HepG2 (cell line): Measurements from ENCODE around the gene KDM6B. TPM values are rescaled to one million over a fixed set of nuclear protein-coding genes. Genes with fewer than 3 reads are reported as not detected.

Source experiments
- AGO2 ChIP-seq: fragments of 200-400 bp; formaldehyde crosslinking; optimal IDR thresholded peaks from 2 replicates; pipeline ENCODE3; 2017; ENCODE audit warnings: mild to moderate bottlenecking, low read depth, low read length, moderate library complexity
- CEBPB ChIP-seq: IDR thresholded peaks from 2 replicates; pipeline ENCODE4 v1.6.1; 2011; ENCODE audit warnings: low read depth, low read length, improper control_type of control experiment, borderline replicate concordance
- DR1 ChIP-seq: sonication (generic); formaldehyde crosslinking; IDR thresholded peaks from 2 replicates; pipeline ENCODE4 v1.8.0; 2021; ENCODE audit warnings: mild to moderate bottlenecking, missing genetic modification reagents, inconsistent platforms
- HES4 ChIP-seq: sonication (generic); formaldehyde crosslinking; IDR thresholded peaks from 2 replicates; pipeline ENCODE4 v1.9.0; 2021; ENCODE audit warnings: mild to moderate bottlenecking, missing genetic modification reagents, borderline replicate concordance
- HHEX ChIP-seq: IDR thresholded peaks from 2 replicates; pipeline ENCODE4 v1.6.1; 2016; ENCODE audit warnings: control low read depth
- IRF2 ChIP-seq: IDR thresholded peaks from 2 replicates; pipeline ENCODE4 v1.6.1; 2018; ENCODE audit warnings: missing genetic modification reagents, missing compliant biosample characterization
- MED1 ChIP-seq: sonication (generic); formaldehyde crosslinking; IDR thresholded peaks from 2 replicates; pipeline ENCODE4 v1.4.0; 2020; ENCODE audit warnings: missing genetic modification reagents
- NCOR1 ChIP-seq: fragments of 200-600 bp; sonication (generic); IDR thresholded peaks from 2 replicates; pipeline ENCODE4 v1.7.0; 2017; ENCODE audit warnings: antibody characterized with exemption, low read length, borderline replicate concordance
- NR2F6 ChIP-seq, 2 experiments: IDR thresholded peaks; 2 replicates each; pipeline ENCODE4 v1.6.1; 2016; ENCODE audit warnings: antibody characterized with exemption in 1 of 2, mild to moderate bottlenecking in 1 of 2
- ONECUT2 ChIP-seq: sonication (generic); formaldehyde crosslinking; IDR thresholded peaks from 2 replicates; pipeline ENCODE4 v1.4.0; 2020; ENCODE audit warnings: missing genetic modification reagents
- POLR2A ChIP-seq, 2 experiments: IDR thresholded peaks; 2 replicates each; pipeline ENCODE4 v1.6.1; 2011; ENCODE audit warnings: low read depth in 2 of 2, low read length in 2 of 2, mild to moderate bottlenecking in 1 of 2, moderate library complexity in 1 of 2; ENCODE audit not compliant: insufficient read depth in 1 of 2
- SIN3A ChIP-seq: IDR thresholded peaks from 2 replicates; pipeline ENCODE4 v1.6.1; 2011; ENCODE audit warnings: low read depth, mild to moderate bottlenecking, control low read depth, low read length, borderline replicate concordance
- SNAI1 ChIP-seq: sonication (generic); formaldehyde crosslinking; IDR thresholded peaks from 2 replicates; pipeline ENCODE4 v1.5.0; 2020; ENCODE audit warnings: mild to moderate bottlenecking, missing genetic modification reagents, borderline replicate concordance
- SPEN ChIP-seq: sonication (generic); formaldehyde crosslinking; IDR thresholded peaks from 2 replicates; pipeline ENCODE4 v1.5.1; 2020; ENCODE audit warnings: low read depth, mild to moderate bottlenecking, missing genetic modification reagents
- ZNF253 ChIP-seq: sonication (generic); formaldehyde crosslinking; IDR thresholded peaks from 2 replicates; pipeline ENCODE4 v1.8.0; 2022; ENCODE audit warnings: mild to moderate bottlenecking, missing genetic modification reagents, borderline replicate concordance
- ZNF350 ChIP-seq: sonication (generic); formaldehyde crosslinking; IDR thresholded peaks from 2 replicates; pipeline ENCODE4 v1.4.0; 2020; ENCODE audit warnings: mild to moderate bottlenecking, low read depth, missing genetic modification reagents, borderline replicate concordance
- ZNF878 ChIP-seq: sonication (generic); formaldehyde crosslinking; IDR thresholded peaks from 2 replicates; pipeline ENCODE4 v1.8.1; 2023; ENCODE audit warnings: mild to moderate bottlenecking, missing genetic modification reagents, moderate library complexity
- polyA plus RNA-seq, 8 experiments: library from polyadenylated mRNA; depleted of rRNA in 3 of 8; stranded (reverse) in 7 of 8; unstranded in 1 of 8; fragments of >200 nt; fragmentation: Illumina TruSeq in 4 of 8; extraction: Trizol in 4 of 8; gene quantifications; 2 replicates each; pipeline versions ENCODE4 v1.2.1 to v1.2.3, GENCODE V29; 2011 to 2016; ENCODE audit warnings: low read depth in 4 of 8, missing spikeins in 1 of 8, mixed read lengths in 1 of 8; ENCODE audit not compliant: insufficient read depth in 1 of 8
- total RNA-seq, 5 experiments: library from RNA; depleted of rRNA; stranded (reverse); fragments of >200 nt; fragmentation: Illumina TruSeq; extraction: Trizol; gene quantifications; 2 replicates each; pipeline ENCODE4 v1.2.3, GENCODE V29; 2016; ENCODE audit warnings: low read depth in 1 of 5
- TF ChIP-seq, protein P1 (sequence below): IDR thresholded peaks from 2 replicates; pipeline ENCODE4 v1.6.1; 2018; ENCODE audit warnings: missing genetic modification reagents
- TF ChIP-seq, protein P2 (sequence below): sonication (generic); formaldehyde crosslinking; IDR thresholded peaks from 2 replicates; pipeline ENCODE4 v1.4.0; 2020; ENCODE audit warnings: missing genetic modification reagents, borderline replicate concordance
- TF ChIP-seq, protein P3 (sequence below): sonication (generic); formaldehyde crosslinking; IDR thresholded peaks from 2 replicates; pipeline ENCODE4 v1.4.0; 2020; ENCODE audit warnings: missing genetic modification reagents

KDM6B gene
- total and polyA plus RNA-seq, 2 of the 13 experiments (the other 11 are each of a cell fraction or from before 2014, with no cell fraction given), result 1.3 to 2.1 TPM

DNA sequence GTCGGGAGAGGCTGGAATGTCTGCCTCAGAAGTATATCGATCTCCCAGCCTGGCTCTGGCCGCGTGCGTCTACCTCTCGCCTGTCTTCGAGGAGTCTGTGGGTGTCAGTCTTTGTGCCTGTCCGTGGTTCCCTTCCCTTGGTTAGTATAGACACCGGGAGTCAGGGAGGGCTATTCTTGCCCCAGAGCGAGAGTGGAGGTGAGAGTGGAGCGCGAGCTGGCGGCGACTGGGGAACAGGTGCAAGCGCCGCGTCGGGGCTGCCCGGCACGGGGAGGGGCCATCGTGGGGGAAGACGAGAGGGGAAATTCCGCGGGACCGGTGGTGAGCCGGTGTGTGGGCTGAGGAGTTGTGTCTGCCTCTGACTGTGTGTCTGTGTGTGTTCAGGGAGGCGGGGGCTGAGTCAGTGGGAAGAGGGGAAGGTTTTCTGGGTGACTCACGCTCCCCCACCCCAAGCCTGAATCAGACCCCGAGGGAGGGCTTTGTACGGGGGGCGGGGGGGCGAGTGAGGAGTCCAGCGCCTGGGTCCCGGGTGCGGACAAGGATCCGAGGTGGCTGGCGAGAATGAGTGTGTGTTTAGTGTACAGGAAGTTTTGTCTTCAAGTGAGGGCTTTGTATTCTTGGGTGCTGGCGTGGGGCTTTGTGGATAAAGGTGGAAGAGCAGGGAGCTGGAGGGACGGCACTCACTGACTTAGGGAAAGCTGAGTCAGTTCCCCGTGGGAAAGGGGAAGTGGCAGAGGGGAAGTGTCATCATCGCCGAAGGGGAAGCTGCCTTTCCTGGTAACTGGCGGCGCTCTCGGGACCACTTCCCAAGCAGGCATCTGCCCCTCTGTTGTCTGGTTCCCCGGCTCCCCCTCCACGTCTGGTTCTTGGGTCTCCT, 8.6 kb downstream of the KDM6B start (continued):
- TF ChIP-seq ONECUT2 (CRISPR knock-in tag) (peak; percentile 75), AGO2 (peak; percentile 74), NCOR1 (peak; percentile 8; the same call in 1 of the 2 replicates), HES4 (CRISPR knock-in tag) (no peak), SIN3A (peak; percentile 31; the same call in 1 of the 2 replicates), ZNF878 (CRISPR knock-in tag) (0 out of 2 replicates have a peak, but pooled peaks have one; percentile 6), ZNF350 (CRISPR knock-in tag) (peak; percentile 34; the same call in 1 of the 2 replicates), IRF2 (no peak), CEBPB (peak; percentile 18; the same call in 1 of the 2 replicates), SPEN (CRISPR knock-in tag) (peak; percentile 35; the same call in 1 of the 2 replicates), SNAI1 (CRISPR knock-in tag) (no peak; the same call in 1 of the 2 replicates), POLR2A (IDR thresholded peaks at IDR 0.05; ENCODE audit: insufficient read depth in 1 of 2, low read depth in 2 of 2, low read length in 2 of 2) (peak in 1 of 2 experiments; percentile 49; a peak in 1 of 4 replicates), HHEX (CRISPR knock-in tag) (0 out of 2 replicates have a peak, but pooled peaks have one; percentile 9), DR1 (CRISPR knock-in tag) (peak; percentile 25; the same call in 1 of the 2 replicates), NR2F6 (IDR thresholded peaks at IDR 0.05) (0 out of 2 replicates have a peak, but pooled peaks have one; percentile 17), NR2F6 (CRISPR knock-in tag; IDR thresholded peaks at IDR 0.05) (no peak), ZNF253 (CRISPR knock-in tag) (0 out of 2 replicates have a peak, but pooled peaks have one; percentile 46), MED1 (CRISPR knock-in tag) (0 out of 2 replicates have a peak, but pooled peaks have one; percentile 9)
- TF ChIP-seq, protein P1, sequence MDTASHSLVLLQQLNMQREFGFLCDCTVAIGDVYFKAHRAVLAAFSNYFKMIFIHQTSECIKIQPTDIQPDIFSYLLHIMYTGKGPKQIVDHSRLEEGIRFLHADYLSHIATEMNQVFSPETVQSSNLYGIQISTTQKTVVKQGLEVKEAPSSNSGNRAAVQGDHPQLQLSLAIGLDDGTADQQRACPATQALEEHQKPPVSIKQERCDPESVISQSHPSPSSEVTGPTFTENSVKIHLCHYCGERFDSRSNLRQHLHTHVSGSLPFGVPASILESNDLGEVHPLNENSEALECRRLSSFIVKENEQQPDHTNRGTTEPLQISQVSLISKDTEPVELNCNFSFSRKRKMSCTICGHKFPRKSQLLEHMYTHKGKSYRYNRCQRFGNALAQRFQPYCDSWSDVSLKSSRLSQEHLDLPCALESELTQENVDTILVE (CRISPR knock-in tag), result 0 out of 2 replicates have a peak, but pooled peaks have one; percentile 8
- TF ChIP-seq, protein P2, sequence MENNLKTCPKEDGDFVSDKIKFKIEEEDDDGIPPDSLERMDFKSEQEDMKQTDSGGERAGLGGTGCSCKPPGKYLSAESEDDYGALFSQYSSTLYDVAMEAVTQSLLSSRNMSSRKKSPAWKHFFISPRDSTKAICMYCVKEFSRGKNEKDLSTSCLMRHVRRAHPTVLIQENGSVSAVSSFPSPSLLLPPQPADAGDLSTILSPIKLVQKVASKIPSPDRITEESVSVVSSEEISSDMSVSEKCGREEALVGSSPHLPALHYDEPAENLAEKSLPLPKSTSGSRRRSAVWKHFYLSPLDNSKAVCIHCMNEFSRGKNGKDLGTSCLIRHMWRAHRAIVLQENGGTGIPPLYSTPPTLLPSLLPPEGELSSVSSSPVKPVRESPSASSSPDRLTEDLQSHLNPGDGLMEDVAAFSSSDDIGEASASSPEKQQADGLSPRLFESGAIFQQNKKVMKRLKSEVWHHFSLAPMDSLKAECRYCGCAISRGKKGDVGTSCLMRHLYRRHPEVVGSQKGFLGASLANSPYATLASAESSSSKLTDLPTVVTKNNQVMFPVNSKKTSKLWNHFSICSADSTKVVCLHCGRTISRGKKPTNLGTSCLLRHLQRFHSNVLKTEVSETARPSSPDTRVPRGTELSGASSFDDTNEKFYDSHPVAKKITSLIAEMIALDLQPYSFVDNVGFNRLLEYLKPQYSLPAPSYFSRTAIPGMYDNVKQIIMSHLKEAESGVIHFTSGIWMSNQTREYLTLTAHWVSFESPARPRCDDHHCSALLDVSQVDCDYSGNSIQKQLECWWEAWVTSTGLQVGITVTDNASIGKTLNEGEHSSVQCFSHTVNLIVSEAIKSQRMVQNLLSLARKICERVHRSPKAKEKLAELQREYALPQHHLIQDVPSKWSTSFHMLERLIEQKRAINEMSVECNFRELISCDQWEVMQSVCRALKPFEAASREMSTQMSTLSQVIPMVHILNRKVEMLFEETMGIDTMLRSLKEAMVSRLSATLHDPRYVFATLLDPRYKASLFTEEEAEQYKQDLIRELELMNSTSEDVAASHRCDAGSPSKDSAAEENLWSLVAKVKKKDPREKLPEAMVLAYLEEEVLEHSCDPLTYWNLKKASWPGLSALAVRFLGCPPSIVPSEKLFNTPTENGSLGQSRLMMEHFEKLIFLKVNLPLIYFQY (CRISPR knock-in tag), result no peak
- TF ChIP-seq, protein P3, sequence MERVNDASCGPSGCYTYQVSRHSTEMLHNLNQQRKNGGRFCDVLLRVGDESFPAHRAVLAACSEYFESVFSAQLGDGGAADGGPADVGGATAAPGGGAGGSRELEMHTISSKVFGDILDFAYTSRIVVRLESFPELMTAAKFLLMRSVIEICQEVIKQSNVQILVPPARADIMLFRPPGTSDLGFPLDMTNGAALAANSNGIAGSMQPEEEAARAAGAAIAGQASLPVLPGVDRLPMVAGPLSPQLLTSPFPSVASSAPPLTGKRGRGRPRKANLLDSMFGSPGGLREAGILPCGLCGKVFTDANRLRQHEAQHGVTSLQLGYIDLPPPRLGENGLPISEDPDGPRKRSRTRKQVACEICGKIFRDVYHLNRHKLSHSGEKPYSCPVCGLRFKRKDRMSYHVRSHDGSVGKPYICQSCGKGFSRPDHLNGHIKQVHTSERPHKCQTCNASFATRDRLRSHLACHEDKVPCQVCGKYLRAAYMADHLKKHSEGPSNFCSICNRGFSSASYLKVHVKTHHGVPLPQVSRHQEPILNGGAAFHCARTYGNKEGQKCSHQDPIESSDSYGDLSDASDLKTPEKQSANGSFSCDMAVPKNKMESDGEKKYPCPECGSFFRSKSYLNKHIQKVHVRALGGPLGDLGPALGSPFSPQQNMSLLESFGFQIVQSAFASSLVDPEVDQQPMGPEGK (CRISPR knock-in tag), result peak; percentile 70; the same call in 1 of the 2 replicates
